Endothelial cell of hepatic sinusoid (primary cell): ENCODE data around the gene SH3GL1.

ENCODE experiments used
- in situ Hi-C: cut with HindIII; loops from 2 replicates; pipeline ENCODE4 v1.10.0; 2017; ENCODE audit warnings: low sequenced_read_pairs

The SH3GL1 gene

DNA sequence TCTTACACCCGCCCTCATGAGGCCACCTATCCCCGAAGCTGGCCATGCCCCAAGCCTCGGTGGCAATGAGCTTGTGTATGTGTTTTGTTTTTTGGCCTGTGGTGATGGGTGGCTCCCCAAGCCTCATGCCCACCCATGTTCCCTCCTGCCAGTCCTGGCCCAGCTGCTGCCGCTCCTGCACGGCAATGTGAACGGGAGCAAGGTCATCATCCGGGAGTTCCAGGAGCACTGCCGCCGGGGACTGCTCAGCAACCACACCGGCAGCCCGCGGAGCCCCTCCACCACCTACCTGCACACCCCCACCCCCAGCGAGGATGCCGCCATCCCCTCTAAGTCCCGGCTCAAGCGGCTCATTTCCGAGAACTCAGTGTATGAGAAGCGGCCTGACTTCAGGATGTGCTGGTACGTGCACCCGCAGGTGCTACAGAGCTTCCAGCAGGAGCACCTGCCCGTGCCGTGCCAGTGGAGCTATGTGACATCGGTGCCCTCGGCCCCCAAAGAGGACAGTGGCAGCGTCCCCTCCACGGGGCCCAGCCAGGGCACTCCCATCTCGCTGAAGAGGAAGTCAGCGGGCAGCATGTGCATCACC, 32.7 kb upstream of the SH3GL1 start:
- in situ Hi-C loops: no loop called here

- in situ Hi-C loops: no loop called here
These were observed 31.7 kb upstream of the SH3GL1 start for GRCh38 chr19:4431808-4432674.

- in situ Hi-C loops: no loop called here
These were observed 30.9 kb upstream of the SH3GL1 start for GRCh38 chr19:4431296-4431695.

DNA sequence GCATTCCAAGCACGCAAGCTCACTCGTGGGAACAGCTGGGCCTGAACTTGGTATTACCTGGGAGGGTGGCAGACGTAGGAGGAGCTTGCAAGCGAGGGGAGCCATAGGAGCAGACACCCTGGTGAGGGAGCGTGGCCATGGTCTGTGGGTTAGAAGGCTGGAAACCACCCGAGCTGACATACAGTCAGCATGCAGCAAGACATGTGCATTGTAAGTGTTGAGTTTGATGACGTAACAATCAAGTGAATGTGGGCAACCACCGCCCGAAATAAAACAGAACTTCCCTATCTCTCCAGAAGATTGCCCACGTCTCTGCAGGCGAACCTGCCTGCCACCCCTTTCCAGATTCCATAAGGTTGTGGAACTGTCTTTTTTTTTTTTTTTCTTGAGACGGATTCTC, 30.4 kb upstream of the SH3GL1 start:
- in situ Hi-C loops: no loop called here

DNA sequence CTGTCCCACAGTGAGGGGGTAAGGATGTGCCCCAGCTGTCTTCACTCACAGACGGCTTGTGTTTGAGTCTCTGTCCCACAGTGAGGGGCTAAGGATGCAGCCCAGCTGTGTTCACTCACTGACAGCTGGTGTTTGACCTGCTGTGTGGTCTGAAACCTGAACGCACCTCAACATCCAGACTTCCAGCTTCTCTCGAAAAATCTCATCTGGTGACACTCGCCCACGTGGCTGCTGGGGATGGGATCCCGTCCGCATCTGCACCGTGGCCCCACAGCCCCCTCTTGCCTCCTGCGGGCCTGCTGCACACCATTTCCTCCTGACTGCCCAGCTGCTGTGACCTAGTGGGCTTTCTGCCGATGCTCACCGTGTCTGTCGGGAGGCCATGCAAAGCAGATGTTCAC, 29.4 kb upstream of the SH3GL1 start:
- in situ Hi-C loops: no loop called here

- in situ Hi-C loops: no loop called here
These were observed 28.9 kb upstream of the SH3GL1 start for GRCh38 chr19:4429256-4429655.

- in situ Hi-C loops: no loop called here
These were observed 28.1 kb upstream of the SH3GL1 start for GRCh38 chr19:4428326-4428975.

- in situ Hi-C loops: no loop called here
These were observed 25.2 kb upstream of the SH3GL1 start for GRCh38 chr19:4425537-4425936.

DNA sequence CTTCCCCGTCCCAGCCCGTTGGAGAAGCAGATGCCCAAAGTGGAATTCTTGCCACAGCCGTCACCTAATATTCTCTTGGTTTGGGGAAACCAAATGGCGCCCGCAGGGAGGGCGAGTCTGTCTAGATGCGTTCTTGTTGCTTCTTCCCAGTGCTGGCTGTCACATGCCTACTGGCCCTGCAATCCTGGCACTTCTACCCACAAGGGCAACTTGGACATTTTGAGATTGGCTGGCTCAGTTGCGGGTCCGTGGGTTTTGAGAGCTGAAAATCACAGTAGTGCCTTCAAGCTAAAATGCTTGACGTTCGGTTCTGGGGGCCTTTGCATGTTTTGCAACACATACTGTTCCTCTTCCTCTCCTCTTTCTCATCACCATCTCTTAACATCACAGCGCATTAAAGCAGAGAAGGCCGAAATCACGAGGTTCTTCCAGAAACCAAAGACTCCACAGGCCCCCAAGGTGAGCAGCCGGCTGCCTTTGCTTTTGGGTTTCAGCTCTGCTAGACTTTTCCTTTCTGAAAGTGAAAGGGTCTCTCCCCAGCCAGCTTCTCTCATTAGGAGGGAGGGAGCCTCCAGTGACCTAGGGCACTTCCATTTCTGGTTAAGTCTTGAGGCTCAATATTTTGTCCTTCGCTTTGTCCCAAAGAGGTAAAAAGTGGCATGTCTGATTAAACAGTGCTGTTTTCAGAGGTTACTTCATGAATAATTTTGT, 23.2 kb upstream of the SH3GL1 start:
- in situ Hi-C loops: no loop called here

DNA sequence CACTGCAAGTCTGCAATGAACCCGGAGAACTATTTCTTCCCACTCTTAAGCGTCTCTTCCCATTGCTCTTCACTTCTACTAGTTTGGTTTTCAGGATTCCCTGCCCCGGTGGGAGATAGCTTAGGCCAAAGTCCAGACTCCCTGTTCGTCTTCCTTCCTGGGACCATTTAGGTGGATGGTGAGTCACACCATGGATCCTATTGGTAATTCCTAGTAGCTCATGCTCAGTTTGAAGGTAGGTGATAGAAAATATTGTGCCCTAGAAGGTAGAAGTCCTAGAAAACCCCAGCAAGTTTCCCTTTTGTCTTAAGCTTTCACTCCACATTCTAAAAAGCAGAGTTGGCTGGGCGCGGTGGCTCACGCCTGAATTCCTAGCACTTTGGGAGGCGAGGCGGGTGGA, 15.9 kb upstream of the SH3GL1 start:
- in situ Hi-C loops: loop anchor here (5.0 to 10.0 kb wide), 4 partner anchors 41 to 169 kb away; partner anchors contain the start of genes UBXN6 and YJU2

DNA sequence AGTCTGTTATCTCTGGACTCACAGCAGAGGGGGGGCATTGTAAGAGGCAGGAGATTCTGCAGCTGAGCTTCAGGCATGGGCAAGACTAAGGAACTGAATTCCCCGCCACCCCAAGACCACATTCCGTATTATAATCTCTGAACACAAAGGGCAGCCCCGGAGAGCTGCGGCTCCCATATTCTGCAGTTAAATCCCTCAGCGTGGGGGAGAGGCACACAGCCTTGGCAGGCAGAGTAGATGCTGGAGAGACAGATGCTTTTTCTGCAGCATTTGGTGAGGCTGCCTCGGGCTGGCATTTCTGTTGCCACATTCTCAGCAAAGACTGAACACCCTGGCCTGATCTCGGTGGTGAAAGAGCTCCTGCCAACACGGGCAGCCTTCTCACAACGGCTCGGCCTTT, 15.0 kb upstream of the SH3GL1 start:
- in situ Hi-C loops: loop anchor here (5.0 to 10.0 kb wide), 4 partner anchors 42 to 168 kb away; partner anchors contain the start of genes UBXN6 and YJU2

GRCh38 chr19:4414800-4415321, 14.5 kb upstream of the SH3GL1 start:
- in situ Hi-C loops: loop anchor here (5.0 to 10.0 kb wide), 4 partner anchors 42 to 168 kb away; partner anchors contain the start of genes UBXN6 and YJU2

- in situ Hi-C loops: loop anchor here (10.0 kb wide), 1 partner anchor 49 kb away; no protein-coding TSS in a partner anchor
These were observed 13.9 kb upstream of the SH3GL1 start for GRCh38 chr19:4414144-4414799.

DNA sequence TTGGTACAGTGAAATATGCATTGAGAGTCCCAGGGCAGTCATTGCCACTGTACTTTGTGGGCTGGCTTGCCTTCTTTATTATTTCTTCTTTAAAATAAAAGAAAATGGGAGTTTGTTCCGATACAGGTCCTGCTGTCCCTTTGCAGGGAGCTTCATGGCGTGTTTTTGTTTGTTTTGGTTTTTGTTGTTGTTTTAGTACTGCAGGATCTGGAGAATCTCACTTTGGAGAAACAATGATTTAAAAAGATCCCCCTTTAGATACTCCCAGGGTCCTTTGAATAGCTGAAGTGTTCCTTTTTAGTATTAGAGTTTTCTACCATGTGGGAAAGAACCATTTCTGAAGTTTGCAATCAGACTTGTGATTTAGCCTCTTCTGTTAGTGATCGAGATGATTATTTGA, 13.2 kb upstream of the SH3GL1 start:
- in situ Hi-C loops: loop anchor here (10.0 kb wide), 1 partner anchor 49 kb away; no protein-coding TSS in a partner anchor

DNA sequence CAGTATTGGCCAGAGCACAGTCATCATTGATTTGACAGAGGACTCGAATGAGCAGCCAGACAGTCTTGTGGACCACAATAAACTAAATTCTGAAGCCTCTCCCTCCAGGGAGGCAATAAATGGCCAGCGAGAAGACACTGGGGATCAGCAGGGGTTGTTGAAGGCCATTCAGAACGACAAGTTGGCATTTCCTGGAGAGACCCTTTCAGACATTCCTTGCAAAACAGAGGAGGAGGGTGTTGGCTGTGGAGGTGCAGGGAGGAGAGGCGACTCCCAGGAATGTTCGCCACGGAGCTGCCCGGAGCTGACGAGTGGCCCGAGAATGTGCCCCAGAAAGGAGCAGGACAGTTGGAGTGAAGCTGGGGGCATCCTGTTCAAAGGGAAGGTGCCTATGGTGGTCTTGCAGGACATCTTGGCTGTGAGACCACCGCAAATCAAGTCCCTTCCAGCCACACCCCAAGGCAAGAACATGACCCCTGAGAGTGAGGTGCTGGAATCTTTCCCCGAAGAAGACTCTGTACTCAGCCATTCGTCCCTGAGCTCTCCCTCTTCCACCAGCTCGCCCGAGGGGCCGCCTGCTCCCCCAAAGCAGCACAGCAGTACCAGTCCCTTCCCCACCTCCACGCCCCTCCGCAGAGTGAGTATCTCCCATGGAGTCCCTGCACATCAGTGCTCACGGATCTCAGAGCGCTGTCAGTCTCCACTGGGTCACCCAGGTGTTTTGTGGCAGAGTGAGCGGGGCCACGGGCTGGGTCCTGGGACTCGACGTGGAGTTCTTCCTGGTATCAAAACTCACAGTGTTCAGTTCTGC, 9.0 kb upstream of the SH3GL1 start:
- in situ Hi-C loops: no loop called here

GRCh38 chr19:4406626-4407025, 6.3 kb upstream of the SH3GL1 start:
- in situ Hi-C loops: no loop called here

DNA sequence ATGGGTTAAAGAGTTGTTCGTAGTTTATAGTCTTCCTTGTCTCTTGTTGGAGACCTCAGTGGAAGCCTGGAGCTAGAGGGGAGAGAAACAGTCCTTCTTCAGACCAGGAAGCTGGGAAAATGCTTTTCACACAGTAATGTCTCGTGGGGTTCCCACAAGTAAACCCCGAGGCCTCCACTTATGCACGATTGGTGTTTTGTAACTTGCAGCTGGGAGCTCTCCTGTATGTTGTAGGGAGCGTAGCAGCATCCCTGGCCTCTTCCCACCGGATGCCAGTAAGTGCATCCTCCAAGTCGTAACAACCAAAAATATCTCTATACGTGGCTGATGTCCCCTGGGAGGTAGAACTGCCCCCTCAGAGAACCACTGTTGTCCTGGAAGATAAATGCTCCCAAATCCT, 5.6 kb upstream of the SH3GL1 start:
- in situ Hi-C loops: no loop called here

DNA sequence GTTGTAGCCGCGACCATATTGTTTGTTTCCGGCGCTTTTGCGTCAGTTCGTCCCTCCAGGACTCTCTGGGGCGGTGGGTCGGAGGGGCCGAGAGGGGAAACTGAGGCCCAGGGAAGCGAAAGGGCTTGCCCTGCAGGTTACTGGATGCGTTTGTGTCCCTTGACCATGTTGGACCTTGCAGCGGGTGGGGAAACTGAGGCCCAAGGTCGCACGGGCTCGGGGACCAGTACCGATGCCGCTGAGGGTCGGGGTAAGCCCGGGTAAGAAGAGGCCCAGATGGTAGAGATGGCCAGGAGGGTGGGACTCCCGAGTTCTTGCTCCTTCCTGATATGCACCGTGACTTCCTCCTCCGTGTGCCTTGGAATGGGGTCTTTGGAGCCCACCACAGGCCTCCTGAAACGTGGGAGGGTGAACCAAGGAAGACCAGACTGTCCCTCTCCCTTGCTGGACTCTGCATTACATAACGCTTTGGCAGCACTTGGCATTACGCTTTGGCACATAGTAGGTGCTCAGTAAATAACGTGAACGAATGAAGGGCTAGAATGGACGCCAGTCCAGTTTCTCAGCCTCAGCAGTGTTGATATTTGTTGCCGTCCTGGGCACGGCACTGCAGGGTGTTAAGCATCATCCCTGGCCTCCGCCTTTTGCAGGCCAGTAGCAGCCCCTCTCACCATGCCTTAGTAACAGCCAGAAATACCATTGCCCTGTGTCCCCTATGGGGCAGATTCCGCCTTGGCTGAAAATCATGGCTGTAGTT, 2.8 kb upstream of the SH3GL1 start:
- in situ Hi-C loops: no loop called here
